NCI-H146 treated with DMSO at 0.1 percent for 48 hours (cell line): ENCODE measurements around the gene MT1B.

Experiments
- DNase-seq: peaks from one replicate; lab custom pipeline; 2025; ENCODE audit not compliant: unreplicated experiment; lab: John Stamatoyannopoulos, UW

The MT1B gene

GRCh38 chr16:56636616-56637413 lies 14.9 kb upstream of the MT1B start:
- no peak for DNase-seq

GRCh38 chr16:56637814-56638750 lies 13.6 kb upstream of the MT1B start, which contains the start of gene MT1A:
Gene MT1A (plus strand): TSS chr16:56638666. CDS start chr16:56638739, 73 bp downstream.
- no peak for DNase-seq

- DNase-seq = no peak
These were observed 12.6 kb upstream of the MT1B start for GRCh38 chr16:56639045-56639444.

- no peak for DNase-seq
These were observed 11.6 kb upstream of the MT1B start for GRCh38 chr16:56640076-56640475.

- DNase-seq = no peak
These were observed 10.5 kb upstream of the MT1B start for GRCh38 chr16:56641166-56641565.

- DNase-seq = no peak
These were observed 8.5 kb upstream of the MT1B start for GRCh38 chr16:56643080-56643778.

- DNase-seq = no peak
These were observed 7.9 kb upstream of the MT1B start for GRCh38 chr16:56643833-56644232.

- DNase-seq = no peak
These were observed 6.4 kb upstream of the MT1B start for GRCh38 chr16:56645311-56645710.

GRCh38 chr16:56645838-56646237 lies 5.8 kb upstream of the MT1B start:
- DNase-seq = no peak

GRCh38 chr16:56647641-56648431 lies 3.9 kb upstream of the MT1B start:
- no peak for DNase-seq

GRCh38 chr16:56649271-56649670 lies 2.4 kb upstream of the MT1B start:
- no peak for DNase-seq

GRCh38 chr16:56649820-56650219 lies 1.9 kb upstream of the MT1B start:
- no peak for DNase-seq

GRCh38 chr16:56652600-56652999 lies 914 bp downstream of the MT1B start:
- DNase-seq = no peak

- no peak for DNase-seq
These were observed 1.5 kb downstream of the MT1B start for GRCh38 chr16:56653218-56653617.

- peak; percentile 50 for DNase-seq
These were observed 6.1 kb downstream of the MT1B start, which contains the start of gene MT1F for GRCh38 chr16:56657555-56658326. Gene MT1F (plus strand): TSS chr16:56657959. CDS start chr16:56658059, 100 bp downstream.

GRCh38 chr16:56658327-56658875 lies 6.7 kb downstream of the MT1B start:
- no peak for DNase-seq

GRCh38 chr16:56662357-56663354 lies 11.0 kb downstream of the MT1B start:
- no peak for DNase-seq

GRCh38 chr16:56664506-56664905 lies 12.8 kb downstream of the MT1B start:
- no peak for DNase-seq
